Activated gamma-delta T cell treated with anti-CD3 and anti-CD28 coated beads, Interleukin-2, amount 50 U/mL, for 16 hours (primary cell): ENCODE measurements around the gene PEG3.
"Not testable (repeated sequence)": the region's sequence is repeated elsewhere in the genome, so short reads cannot be mapped to it uniquely, and the experiment has no call there.

Source experiments
- DNase-seq: peaks from one replicate; pipeline ENCODE4 v3.0.0-alpha.2; 2020; ENCODE audit warnings: low read depth

The PEG3 gene

DNA sequence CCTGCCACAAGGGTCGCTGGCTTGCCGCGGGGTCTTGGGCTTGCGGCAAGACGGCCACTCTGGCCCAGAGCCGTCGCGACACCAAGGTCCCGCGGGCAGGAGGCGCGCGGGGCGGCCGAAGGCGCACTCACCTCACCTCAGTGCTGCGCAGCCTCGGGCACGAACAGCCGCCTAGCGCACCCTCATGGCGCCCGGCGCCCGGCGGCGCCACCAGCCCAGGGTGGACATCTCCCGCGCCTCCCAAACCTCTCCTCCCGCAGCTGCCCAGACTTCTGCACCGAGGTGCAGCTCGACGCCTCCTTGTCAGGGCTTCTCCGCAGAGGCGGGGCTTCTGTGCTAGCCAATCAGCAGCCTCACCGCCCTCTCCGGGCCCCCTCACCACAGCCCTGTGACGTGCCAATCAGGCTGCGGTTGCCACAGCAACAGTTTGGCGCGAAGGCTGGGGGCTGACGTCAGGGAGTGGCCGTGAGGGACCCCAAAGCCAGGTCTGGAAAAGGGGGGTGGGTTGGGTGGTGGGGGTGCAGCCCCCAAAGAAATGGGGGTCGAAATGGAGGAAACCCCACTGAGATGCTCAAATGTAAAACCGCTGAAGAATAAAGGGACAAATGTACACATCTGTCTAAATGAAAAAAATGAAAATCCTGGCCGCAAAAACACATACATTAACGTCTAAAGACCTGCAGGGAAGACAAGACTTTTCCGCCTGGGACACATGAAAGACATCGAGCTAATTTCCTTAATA lies at the start of gene PEG3, which contains the start of gene ZIM2:
TSS of gene PEG3 (minus strand) at position 276 of the 742 bp plus-strand sequence. CDS start 16,071 bp downstream, outside the sequence.
TSS of gene ZIM2 (minus strand) at position 276 of the 742 bp plus-strand sequence. CDS start 16,449 bp downstream, outside the sequence.
- DNase-seq, result no peak

DNA sequence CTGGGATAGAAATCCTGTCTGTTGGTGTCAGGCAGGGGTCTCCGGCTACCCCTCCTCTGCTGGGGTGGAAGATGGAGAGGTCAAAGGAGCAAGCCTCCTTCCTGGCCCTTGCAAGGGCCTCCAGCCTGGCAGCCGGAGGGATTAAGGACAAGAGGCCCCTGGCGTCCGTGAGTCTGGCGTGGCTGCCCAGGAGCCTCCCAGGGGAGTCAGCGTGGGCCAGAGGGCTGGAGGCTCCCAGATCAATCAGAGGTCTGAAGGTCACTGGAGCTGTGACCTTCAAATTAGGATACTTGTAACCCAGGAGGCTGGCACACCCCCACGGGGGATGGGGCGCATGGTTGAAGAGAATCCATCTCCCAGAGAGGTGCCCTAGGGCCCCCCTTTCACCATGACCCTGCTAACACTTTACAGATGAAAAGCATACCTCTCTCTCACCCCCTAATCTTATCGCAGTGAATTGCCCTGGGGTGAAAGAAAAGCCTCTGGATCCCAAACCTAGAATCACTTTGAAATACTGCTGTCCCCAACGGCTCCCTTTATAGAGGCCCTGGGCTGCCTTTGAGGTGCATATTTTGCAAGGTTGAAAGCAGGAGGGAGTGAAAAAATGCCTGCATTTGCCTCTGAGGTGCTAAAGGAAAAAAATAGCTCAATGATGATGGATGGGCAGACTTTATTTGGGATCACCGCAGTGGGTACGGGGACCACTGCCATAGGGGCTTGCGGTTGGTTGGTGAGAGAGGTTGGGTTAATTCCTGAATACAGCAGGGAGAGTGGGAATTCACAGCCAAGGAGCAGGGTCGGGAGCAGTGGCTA lies 44.9 kb upstream of the PEG3 start:
- DNase-seq, result no peak

DNA sequence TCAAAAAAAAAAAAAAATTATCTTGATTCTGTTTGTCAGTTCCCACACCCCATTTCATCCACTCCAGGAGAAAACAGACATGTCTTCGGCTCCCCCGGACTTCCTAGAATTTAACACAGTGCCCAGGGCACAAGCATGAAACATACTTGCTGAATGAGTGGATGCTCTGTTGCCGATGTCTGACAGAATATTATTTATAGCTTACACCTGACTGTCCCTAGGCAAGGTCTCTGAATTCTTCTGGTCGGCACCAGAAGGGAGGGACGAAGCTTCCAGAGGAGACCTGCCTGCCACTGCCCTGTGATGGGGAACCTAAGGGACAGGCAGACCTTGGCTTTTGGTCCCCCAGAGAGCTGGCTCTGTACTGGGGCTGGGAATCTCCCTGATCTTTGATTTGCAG lies 43.9 kb upstream of the PEG3 start:
- no peak for DNase-seq

DNA sequence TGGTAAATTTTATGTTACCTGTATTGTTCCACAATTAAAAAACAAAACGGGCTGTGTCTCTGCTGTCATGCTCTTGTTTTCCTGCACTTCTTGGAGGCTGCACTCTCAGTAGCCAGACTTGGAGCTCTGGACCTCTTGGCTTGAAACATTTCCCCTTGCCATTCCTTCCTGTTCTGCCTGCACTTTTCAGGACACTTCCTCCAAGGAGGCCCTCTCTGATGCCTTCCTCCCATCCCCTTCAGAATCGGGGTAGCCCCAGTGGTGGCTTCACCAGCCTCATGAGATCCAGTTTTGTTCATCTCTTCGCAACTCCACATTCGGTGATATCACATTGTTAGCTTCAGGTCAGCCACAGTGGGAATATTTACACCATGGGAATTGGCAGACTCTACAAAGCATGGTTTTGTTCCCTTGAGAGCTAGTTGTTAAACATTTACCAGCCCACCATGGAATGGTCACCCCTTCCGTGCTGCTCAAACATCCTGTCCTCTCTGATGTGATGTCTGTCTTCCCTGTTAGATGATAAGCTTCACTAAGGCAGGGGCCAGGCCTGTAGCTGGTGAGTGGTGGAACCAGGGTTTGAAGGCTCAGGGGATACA lies 40.2 kb upstream of the PEG3 start:
- DNase-seq, result no peak

DNA sequence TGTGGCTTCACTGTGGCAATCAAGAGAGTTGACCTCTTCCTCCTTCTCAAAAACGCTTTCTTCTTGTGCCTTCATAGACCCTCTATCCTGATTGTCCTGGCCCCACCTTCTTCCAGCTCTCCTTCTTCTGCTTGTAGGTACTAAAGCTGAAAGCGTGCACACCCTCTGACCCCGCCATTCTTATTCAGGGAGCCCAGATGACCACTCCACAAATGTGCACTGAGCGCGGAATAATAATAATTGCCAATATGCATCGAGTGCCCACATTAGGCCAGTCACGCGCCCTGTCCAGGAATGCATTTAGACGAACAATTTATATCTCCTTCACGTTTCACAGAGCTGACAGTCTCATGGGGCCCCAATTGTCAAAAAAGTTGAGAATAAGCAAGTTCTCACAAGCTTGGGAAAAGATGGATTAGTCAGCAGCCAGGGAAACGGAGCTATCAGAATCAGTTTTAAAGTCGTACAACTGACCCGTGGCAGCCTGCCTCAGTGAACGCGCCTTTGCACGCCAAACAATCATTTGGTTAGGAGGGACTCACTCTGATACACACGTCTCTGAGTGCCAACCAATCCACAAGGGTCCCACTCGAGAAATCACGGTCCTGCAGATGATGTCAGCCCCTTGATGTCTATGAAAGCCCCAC lies 36.7 kb upstream of the PEG3 start:
- DNase-seq, result no peak

DNA sequence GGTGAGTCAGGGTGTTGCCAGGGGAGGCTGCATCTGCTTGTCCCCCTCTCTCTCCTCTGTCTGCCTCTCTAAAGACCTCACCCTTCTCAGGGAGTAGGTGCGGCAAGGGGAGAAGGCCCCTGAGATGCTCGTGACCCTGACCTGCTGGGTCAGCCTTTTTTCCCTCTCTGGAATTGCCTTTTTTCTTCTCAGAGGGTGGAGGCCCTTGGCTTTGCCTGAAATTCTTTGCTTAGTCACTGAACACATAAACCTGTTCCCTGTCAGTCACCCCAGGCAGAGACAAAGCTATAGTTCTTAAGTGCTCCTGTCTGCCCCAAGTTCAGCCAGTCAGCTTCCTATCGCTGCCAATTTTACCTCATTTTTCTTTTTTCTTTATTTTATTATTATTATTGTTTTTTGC lies 35.2 kb upstream of the PEG3 start:
- DNase-seq, result no peak

DNA sequence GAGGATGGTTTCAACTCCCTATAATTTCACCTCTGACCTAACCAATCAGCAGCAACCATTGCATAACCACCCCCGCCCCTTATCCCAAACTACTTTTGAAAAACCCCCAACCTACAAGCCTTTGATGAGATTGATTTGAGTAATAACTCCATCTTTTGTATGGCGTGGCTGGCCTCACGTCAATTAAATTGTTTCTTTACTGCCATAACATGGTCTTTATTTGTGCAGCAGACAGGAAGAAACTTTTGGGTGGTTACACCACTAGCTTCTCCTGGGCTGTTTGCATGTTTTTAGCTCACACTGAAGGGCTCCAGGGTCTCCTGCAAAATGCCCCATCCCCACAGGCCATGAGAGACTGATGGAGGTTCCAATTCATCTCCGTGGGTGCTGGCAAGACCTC lies 34.0 kb upstream of the PEG3 start:
- DNase-seq, result no peak

DNA sequence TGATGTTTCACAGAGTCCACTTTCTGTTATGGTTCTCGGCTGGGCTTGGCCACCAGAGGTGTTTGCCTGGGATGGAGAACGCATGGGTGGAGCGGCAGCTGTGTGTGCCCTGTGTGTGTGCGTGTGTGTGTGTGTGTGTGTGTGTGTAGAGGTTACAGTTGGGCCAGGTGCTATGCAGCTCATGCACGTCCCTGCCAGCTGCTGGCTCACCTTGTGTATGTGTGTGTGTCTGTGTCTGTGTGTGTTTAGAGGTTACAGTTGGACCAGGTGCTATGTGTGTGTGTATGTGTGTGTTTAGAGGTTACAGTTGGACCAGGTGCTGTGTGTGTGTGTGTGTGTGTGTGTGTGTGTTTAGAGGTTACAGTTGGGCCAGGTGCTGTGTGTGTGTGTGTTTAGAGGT lies 33.0 kb upstream of the PEG3 start:
- no peak for DNase-seq

DNA sequence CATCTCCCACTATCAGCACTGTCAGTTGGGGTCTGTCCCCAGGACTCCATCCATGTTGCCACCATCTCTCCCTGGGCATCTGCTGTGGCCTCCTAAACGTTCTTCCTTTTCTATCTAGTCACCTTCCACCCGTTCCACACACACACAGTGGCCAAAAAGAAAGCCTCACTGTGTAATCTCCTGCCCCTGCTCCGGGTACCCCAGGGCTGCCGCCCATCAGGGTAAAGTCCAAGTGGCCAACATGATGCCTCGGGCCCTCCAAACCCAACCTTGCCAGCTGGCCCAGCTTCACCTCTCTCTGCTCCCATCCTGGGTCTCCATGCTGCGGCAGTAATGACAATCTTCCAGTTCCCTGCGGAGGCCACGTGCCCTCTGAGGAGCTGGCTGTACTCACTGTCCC lies 29.4 kb upstream of the PEG3 start:
- DNase-seq, result no peak

DNA sequence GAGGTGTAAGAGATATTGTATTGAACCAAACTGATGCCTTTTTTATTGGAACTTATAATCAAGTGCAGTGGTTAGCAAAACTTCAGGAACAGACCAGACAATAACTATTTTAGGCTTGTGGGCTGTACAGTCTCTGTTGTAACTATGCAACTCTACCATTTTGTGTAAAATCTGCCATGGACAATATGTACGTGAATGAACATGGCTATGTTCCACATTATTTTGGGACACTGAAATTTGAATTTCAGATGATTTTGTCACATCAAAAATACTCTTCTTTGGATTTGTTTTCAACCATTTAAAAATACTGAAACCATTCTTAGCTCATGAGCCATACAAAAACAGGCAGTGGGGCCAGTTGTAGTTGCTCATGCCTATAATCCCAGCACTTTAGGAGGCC lies 27.9 kb upstream of the PEG3 start:
- DNase-seq, result no peak

DNA sequence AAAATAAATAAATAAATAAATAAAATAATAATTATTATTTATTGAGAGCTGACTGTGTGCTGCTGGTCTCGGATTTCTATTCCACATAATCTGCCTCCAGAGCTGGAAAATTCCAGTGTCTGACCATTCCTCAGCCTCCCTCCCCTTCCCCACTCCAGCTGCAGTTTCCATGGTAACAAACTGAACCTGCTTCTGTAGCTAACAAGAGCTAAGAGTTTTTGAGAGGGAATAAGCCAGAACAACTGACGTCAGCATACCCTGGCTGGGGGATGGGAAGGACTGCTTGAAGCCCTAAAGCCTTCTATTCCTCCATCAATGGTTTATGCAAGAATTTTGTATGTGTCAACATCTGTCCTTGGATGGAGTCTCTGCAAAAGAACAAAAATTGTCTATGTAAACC lies 26.0 kb upstream of the PEG3 start:
- no peak for DNase-seq

DNA sequence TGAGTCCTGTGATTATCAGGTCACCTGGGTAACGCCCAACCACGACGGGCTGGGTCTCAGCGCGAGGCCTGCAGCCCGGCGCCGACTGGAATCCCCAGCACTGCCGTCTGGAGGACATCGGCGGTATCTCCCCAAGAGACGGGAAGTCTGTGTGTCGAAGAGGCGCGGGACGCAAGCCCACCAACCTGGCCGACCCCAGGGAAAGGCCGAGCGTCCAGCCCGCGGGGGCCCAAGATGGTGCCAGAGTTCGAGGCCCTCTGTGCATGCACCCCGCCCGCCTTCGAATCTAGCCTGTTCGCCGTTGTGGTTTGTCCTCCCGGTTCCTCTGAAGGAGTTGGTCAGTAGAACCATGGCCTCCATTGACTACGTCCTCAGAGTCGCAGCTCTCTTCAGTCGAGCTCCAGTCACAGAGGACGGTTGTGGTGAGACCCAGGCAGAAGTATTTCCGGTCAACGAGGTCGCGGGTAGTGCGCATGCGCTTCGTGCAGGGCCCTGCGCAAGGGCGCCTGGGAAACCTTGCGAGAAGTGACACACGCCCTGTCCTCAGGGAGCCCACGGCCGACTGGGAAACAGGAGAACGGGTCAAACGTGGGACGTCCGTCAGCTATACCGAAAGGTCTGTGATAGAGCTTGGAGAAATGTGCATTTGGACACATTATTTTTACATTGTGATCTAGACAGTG lies 24.1 kb upstream of the PEG3 start:
- no peak for DNase-seq

DNA sequence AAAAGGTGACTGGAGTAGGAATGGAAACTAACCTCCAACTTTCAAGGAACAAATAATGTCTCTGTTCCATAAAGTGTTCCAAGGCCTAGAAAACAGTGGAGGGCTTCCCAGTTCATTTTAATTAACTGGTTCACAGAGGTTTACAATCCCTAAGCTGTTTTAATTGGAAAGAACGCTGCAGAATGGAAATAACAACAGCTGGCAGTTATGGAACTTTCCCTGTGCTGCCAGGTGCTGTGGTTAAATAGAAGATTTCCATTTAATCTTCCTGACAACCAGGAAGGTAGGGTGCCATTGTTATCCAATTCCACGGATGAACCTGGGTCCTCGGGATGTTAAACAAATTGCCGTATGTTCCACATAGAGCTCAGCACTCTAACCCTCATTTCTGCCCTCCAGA lies 22.2 kb upstream of the PEG3 start:
- DNase-seq, result no peak

DNA sequence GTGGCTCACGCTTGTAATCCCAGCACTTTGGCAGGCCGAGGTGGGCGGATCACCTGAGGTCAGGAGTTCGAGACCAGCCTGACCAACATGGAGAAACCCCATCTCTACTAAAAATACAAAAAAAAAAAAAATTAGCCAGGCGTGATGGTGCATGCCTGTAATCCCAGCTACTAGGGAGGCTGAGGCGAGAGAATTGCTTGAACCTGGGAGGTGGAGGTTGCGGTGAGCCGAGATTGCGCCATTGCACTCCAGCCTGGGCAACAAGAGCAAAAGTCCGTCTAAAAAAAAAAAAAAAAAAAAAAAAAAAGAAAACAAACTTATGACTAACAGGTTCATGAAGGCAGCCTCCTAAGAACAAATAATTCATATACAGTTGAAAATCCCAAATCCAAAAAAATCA lies 19.9 kb upstream of the PEG3 start:
- not testable (repeated sequence) for DNase-seq

DNA sequence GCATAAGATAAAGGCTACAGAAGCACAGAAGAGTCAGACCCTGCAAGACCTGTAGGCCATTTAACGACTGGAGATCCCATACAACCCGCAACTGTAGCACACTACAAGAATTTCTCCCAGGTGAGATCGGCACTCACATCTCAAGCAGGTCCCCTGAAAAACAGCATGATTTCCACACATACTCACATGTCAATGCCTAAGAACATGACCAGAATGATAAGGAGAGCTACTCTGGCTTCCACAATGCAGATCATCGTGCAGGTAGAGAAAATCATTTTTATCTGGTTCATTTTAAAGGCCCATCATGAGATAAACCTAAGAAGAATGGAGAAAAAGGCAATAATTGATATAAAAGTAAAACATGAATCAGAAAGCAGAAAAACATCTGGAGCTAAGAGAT lies 17.5 kb upstream of the PEG3 start:
- no peak for DNase-seq

DNA sequence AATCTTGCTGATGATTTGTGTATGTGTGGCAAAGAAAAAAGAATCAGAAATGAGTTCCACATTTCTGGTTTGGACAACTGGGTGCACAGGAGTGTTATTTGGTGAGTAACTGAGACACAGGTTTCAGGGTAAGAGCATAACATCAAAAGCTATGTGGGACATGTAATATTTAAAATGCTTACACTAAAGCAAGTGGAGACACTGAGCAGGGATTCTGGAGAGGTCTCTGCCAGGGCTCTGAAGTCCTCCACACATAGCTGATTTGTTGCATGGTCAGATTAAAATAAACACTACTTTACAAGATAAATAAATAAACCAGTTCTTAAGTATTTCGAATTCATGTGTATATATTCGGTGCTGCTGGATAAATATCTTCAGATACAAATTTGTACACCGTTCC lies 16.3 kb upstream of the PEG3 start:
- no peak for DNase-seq

DNA sequence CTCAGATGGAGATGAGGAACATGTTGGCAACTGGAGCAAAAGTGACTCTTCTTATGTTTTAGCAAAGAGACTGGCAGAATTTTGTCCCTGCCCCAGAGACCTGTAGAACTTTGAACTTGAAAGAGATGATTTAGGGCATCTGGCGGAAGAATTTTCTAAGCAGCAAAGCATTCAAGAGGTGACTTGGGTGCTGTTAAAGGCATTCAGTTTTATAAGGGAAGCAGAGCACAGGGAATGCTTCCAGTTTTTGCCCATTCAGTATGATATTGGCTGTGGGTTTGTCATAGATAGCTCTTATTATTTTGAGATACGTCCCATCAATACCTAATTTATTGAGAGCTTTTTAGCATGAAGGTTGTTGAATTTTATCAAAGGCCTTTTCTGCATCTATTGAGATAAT lies 11.8 kb upstream of the PEG3 start:
- DNase-seq, result not testable (repeated sequence)

DNA sequence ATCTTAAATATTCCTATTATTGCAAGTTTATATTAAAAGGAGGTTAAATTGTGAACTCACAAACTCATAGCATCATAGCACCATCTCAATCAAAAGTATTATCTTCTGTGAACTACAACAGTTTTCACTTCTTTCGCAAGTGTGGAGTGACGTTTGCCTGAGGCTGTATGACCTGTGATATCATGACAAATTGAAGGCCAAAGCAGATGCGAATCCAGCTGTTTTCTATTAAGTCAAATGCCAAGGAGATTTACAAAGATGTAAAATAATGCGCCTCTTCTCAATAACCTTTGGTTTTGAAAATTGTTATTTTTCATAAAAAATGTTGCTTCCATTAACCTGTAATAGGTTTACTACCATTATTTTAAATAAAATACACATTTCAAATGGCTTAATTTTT lies 7.6 kb upstream of the PEG3 start:
- DNase-seq, result no peak

DNA sequence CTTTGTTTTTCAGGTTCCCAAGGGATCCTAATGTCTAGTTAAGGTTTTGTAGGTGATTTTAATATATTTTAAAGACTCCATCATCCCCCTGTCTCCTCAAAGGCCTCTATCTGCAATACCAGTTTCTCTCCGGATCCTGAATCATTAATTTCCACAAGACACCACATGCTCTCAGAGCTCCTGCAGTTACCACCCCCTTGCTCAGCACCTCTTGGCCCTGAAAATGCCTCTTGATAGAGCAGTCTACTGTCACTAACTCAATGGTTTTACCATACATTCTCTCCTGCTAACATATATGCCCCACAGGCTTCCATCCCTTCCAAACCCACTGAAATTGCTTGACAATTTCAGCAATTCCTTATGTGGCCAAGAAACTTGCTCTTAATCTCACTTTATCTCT lies 1.9 kb upstream of the PEG3 start:
- DNase-seq, result no peak

DNA sequence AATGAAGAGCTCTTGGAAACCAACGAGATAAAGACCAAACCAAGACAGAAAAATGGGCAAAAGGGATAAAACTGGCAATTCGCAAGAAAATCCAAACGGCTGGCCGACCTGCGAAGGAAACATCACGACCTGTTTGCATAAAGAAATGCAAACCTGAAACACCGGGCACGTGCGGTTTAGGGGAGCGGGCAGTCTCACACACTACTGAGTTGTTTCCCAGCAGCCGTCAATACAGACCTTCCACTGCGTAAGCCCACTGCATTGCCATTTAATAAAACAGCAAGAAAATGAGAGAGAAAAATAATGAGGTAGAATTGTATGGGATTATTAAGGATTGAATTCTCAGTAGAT lies 642 bp upstream of the PEG3 start:
- no peak for DNase-seq

DNA sequence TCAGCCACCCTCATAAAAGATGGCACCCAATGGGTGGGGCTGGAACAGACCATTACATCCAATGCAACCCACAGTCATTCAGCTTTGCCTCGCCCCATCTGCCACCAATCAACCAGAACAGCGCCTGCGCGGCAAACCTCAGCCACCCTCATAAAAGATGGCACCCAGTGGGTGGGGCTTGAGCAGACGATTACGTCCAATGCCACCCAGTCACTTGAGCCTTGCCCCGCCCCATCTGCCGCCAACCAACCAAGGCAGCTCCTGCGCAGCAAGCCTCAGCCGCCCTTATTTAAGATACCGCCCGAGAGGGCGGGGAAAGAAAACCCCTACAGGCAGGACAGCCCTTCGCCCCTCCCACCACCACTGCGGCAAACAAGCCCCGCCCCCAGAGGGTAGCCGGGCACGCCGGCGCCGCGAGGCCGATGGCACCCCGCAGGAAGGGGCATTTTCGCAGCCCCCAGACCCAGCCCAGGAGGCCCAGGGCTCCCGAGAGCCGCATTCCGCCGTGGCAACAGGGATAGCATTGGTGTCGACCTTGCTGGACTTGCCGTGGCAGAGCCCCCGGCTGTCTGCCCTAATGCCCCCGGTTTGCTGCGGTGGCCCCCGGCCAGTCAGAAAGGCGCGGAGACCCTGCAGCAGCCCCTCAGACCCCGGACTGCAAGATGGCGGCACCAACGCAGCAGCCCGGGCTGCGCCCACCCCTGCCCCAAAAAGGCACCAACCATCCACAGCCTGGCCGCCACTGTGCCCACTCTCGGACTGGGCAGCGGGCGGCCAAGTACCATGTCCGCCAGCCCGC lies 675 bp downstream of the PEG3 start:
- no peak for DNase-seq
